ENCODE data around the gene CHST7.

GRCh38 chrX:46574774-46575381 is 1.3 kb downstream of the CHST7 start:
- TF ChIP-seq CTCF (IDR thresholded peaks at IDR 0.05) (peak in 1 of 4 donors; percentile 7), POLR2A (IDR thresholded peaks at IDR 0.05) (no peak)
